ENCODE results near the gene GIPC2. TPM values are rescaled to one million over a fixed set of nuclear protein-coding genes. Genes with fewer than 3 reads are reported as not detected.
"Not testable (repeated sequence)": the region's sequence is repeated elsewhere in the genome, so short reads cannot be mapped to it uniquely, and the experiment has no call there.

Gene GIPC2
- total RNA-seq, 2 donors from 2014 or later: not detected

DNA sequence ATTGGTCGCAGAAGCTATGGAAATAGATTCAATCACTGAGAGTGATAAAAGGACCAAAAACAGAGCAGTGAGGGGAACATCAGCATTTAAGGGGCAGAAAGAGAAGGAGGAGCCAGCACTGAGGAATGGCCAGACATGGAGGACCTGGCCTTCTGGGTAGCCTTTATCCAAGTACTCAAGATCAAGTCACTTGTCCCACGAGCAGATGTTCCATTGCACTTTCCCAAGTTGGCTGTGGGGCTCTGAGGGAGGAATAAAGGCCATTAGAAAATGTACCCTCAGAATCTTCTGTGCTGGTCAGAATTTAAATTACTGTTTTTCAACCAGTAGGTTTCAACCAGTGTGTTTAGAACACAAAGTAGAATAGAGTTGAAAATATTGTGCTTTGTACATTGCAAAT lies 55.3 kb downstream of the GIPC2 start:
- DNase-seq (ENCODE audit: low spot score): no peak
- Mint-ChIP-seq H3K27me3 (peaks cover 12 to 26% of the 10 kb centered on the region in 2 donors), H3K9me3 (no peaks in the 10 kb centered on the region), H3K27ac (no peak overlapping the region), H3K36me3 (no peaks in the 10 kb centered on the region), H3K4me1 (ENCODE audit: low read depth in 2 of 2) (no peaks in the 10 kb centered on the region), H3K4me3 (no peak overlapping the region)
- ATAC-seq: no peak

DNA sequence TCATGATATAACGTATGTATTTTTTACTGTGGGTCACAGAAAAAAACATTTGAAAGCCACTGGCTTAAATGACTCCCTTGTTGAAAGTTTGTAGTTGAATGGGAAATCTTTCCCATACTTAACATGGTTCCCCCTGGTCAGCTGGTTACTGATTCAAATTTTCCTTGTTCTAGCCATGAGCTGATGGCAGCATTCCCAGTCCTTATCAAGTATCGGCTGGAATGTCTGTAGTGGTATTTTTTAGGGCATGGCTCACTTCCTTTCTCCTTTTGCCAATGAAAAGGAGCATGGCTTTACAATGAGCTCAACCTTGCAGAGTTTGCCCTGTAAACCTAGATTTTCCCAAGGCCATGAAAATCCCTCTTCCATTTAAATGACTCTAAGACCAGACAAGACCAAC lies 55.7 kb downstream of the GIPC2 start:
- H3K4me1 Mint-ChIP-seq (ENCODE audit: low read depth in 2 of 2): no peaks in the 10 kb centered on the region
- DNase-seq (ENCODE audit: low spot score) (no peak), ATAC-seq (no peak)
- no peaks in the 10 kb centered on the region for H3K36me3 Mint-ChIP-seq
- no peak overlapping the region for H3K4me3 Mint-ChIP-seq
- peaks cover 12 to 26% of the 10 kb centered on the region in 2 donors for H3K27me3 Mint-ChIP-seq
- no peak overlapping the region for H3K27ac Mint-ChIP-seq
- no peaks in the 10 kb centered on the region for H3K9me3 Mint-ChIP-seq

DNA sequence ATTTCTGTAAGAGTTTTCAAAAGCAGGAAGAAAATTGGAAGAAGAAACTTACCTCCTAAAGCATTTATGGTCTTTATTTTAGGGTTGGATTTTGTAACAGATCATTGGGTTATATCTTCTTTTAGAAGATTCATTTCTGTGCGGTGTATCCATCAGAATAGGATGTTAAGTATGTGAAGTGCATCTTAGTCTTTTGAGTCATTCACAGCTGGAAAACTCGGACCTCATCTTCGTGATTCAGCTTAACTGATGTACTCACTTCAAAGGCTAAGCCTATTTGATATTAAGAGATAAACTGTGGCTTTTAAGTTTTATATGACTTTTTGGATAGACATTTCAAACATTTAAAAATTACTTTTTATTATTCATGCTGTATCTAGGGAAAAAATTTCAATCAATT lies 56.3 kb downstream of the GIPC2 start:
- no peak for DNase-seq (ENCODE audit: low spot score)
- ATAC-seq: no peak
- no peaks in the 10 kb centered on the region for H3K4me1 Mint-ChIP-seq (ENCODE audit: low read depth in 2 of 2)
- no peaks in the 10 kb centered on the region for H3K9me3 Mint-ChIP-seq
- H3K36me3 Mint-ChIP-seq: no peaks in the 10 kb centered on the region
- H3K27me3 Mint-ChIP-seq: peaks cover 11 to 23% of the 10 kb centered on the region in 2 donors
- no peak overlapping the region for H3K27ac Mint-ChIP-seq
- no peak overlapping the region for H3K4me3 Mint-ChIP-seq

DNA sequence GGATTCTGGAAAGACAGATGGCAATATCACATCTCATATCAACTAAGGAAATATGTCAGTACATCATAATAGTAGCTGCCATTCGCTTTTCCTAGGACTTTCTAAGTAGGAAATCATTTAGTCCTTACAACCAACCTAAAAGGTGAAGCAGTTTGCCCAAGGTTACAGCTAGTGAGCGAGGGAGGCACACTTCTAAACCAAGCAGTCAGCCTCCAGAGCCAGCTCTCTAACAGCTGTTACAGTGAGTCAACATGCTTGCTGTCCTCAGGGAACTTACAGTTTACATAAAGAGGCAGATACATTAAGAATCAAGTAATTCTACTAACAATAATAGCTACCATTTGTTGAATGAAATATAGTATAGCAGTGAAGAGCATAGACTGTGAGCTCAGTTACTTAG lies 57.1 kb downstream of the GIPC2 start:
- H3K27me3 Mint-ChIP-seq: peaks cover 9 to 20% of the 10 kb centered on the region in 2 donors
- no peak overlapping the region for H3K27ac Mint-ChIP-seq
- no peaks in the 10 kb centered on the region for H3K4me1 Mint-ChIP-seq (ENCODE audit: low read depth in 2 of 2)
- ATAC-seq: no peak
- DNase-seq (ENCODE audit: low spot score): no peak
- no peak overlapping the region for H3K4me3 Mint-ChIP-seq
- H3K9me3 Mint-ChIP-seq: no peaks in the 10 kb centered on the region
- H3K36me3 Mint-ChIP-seq: no peaks in the 10 kb centered on the region

DNA sequence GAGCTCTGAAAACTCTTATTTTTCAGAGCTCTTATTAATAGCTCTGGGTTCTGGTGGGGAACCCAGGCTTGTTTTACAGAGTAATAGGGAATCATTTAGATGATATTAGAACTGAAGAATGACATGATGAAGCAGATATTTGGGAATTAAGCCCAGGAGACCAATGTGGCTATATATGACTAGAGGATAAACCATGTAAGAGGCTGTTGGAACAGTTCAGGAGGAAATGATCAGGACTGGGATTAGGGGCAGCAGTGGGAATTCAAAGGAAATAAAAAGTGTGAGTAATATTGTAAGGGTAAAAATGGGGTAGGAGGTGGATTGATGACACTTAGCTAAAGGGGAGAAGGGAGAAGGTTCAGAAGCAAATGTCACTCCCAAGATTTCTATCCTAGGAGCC lies 58.6 kb downstream of the GIPC2 start:
- Mint-ChIP-seq H3K36me3 (no peaks in the 10 kb centered on the region), H3K9me3 (no peaks in the 10 kb centered on the region), H3K27me3 (peaks cover 7 to 20% of the 10 kb centered on the region in 2 donors), H3K27ac (no peak overlapping the region), H3K4me3 (no peak overlapping the region), H3K4me1 (ENCODE audit: low read depth in 2 of 2) (no peaks in the 10 kb centered on the region)
- ATAC-seq (no peak), DNase-seq (ENCODE audit: low spot score) (no peak)

DNA sequence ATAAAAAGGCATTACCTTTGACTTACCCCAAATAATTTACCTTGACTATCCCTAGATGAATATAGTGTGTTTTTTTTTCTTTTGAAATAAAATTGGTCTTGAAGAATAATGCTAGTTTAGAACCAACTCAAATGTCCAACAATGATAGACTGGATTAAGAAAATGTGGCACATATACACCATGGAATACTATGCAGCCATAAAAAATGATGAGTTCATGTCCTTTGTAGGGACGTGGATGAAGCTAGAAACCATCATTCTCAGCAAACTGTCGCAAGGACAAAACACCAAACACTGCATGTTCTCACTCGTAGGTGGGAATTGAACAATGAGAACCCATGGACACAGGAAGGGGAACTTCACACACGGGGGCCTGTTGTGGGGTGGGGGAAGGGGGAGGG lies 63.9 kb downstream of the GIPC2 start:
- H3K4me3 Mint-ChIP-seq; H3K27ac Mint-ChIP-seq; H3K4me1 Mint-ChIP-seq (ENCODE audit: low read depth in 2 of 2); H3K27me3 Mint-ChIP-seq; H3K36me3 Mint-ChIP-seq; DNase-seq (ENCODE audit: low spot score); H3K9me3 Mint-ChIP-seq; ATAC-seq: not testable (repeated sequence)

DNA sequence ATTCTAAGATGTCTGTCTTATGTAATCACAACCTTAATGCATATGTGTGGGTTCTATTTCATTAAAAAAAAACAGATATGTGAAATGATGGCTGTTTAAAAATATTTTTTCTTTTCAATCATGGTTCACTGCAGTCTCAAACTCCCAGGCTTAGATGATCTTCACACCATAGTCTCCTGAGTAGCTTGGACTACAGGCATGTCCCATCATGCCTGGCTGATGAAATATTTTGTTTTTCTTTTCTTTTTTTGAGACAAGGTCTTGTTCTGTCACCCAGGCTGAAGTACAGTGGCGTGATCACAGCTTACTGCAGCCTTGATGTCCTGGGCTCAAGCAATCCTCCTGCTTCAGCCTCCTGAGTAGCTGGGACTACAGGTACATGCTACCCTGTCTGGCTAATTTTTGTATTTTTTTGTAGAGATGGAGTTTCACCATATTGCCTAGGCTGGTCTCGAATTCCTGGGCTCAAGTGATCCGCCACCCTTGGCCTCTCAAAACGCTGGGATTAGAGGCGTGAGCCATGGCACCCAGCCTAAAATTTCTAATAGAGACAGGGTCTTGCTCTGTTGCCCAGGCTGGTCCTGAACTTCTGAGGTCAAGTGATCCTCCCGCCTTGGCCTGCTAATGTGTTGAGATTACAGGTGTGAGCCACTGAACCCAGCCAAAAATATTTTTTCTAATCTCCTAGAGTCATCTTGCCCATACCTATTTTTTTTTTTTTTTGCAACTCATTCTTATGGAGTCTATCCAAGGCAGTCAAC lies 67.6 kb downstream of the GIPC2 start:
- no peaks in the 10 kb centered on the region for H3K4me1 Mint-ChIP-seq (ENCODE audit: low read depth in 2 of 2)
- no peaks in the 10 kb centered on the region for H3K9me3 Mint-ChIP-seq
- peaks cover 0 to 2% of the 10 kb centered on the region in 2 donors for H3K27me3 Mint-ChIP-seq
- no peak overlapping the region for H3K27ac Mint-ChIP-seq
- H3K36me3 Mint-ChIP-seq: no peaks in the 10 kb centered on the region
- H3K4me3 Mint-ChIP-seq: no peak overlapping the region
- ATAC-seq (no peak), DNase-seq (ENCODE audit: low spot score) (no peak)

DNA sequence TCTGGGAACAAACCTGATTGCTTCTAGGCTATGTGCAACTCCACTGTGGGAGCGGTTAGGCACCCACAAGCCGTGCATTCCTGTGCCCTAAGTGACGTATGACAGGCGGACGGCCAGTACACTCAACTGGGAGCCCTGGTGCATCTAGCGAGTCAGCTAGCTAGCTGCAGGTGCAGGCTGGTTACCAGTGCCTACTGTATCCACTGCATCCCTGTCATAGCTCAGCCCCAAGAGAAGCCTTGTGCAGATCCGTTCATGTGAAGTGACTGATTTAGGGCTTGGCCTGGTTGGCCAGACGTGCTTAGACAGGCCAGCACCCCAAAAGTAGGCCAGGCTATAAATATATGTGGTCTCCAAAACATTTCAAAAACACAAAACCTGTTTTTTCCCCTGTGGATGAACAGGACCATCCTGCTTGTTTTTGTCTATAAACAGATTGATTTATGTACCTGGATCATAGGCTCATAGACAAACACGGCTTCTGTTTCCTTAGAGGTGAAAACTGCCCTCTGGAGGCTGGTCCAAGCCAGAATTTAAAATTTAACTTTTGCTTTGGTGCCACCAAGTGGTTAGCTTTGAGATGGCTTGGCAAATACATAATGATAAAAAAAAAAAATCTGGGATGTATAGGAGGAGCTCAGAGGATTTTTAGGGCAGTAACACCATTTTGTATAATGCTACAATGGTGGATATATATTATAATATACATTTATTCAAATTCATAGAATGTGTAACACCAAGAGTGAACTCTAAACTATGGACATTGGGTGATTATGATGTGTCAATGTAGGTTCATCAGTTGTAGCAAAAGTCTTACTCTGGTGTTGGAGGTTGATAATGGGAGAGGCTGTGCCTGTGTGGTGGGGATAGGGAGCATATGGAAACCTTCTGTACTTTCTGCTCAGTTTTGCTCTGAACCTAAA lies 68.5 kb downstream of the GIPC2 start:
- Mint-ChIP-seq H3K27me3 (peaks cover 0 to 2% of the 10 kb centered on the region in 2 donors), H3K4me1 (ENCODE audit: low read depth in 2 of 2) (no peaks in the 10 kb centered on the region), H3K36me3 (no peaks in the 10 kb centered on the region), H3K9me3 (no peaks in the 10 kb centered on the region), H3K27ac (no peak overlapping the region), H3K4me3 (no peak overlapping the region)
- peak; percentile 67 to 70 for ATAC-seq
- DNase-seq (ENCODE audit: low spot score): no peak

DNA sequence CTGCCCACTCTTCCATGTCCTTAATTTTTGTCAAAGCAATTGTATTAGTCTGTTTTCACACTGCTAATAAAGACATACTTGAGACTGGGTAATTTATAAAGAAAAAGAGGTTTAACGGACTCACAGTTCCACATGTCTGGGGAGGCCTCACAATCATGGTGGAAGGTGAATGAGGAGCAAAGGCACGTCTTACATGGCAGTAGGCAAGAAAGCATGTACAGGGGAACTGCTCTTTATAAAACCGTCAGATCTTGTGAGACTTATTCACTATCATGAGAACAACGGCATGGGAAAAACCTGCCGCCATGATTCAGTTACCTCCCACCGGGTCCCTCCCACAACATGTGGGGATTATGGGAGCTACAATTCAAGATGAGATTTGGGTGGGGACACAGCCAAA lies 74.7 kb downstream of the GIPC2 start:
- not testable (repeated sequence) for H3K4me3 Mint-ChIP-seq; ATAC-seq; H3K36me3 Mint-ChIP-seq; DNase-seq (ENCODE audit: low spot score); H3K4me1 Mint-ChIP-seq (ENCODE audit: low read depth in 2 of 2); H3K27ac Mint-ChIP-seq; H3K27me3 Mint-ChIP-seq; H3K9me3 Mint-ChIP-seq

DNA sequence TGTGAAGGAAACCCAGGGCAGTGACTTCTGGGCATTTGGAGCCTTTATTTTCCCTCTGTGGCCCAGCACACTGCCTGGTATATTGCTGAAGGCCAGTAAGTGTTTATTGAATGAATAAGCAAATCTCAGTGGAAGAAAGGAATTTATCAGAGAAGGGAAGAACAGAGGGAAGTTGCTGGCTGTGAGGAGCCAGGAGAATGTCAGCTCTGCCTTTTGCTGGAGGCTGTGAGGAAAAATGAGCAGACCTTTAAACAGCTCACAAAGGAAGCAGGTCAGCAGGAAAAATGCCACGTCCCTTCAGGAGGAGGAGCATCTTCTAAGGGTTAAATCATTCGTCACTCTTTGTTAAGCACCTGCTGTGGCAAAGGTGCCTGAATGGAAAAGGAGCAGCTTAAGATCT lies 75.9 kb downstream of the GIPC2 start:
- no peak overlapping the region for H3K27ac Mint-ChIP-seq
- no peaks in the 10 kb centered on the region for H3K4me1 Mint-ChIP-seq (ENCODE audit: low read depth in 2 of 2)
- ATAC-seq (no peak), DNase-seq (ENCODE audit: low spot score) (no peak)
- no peaks in the 10 kb centered on the region for H3K36me3 Mint-ChIP-seq
- no peaks in the 10 kb centered on the region for H3K9me3 Mint-ChIP-seq
- peaks cover 0 to 4% of the 10 kb centered on the region in 2 donors for H3K27me3 Mint-ChIP-seq
- H3K4me3 Mint-ChIP-seq: no peak overlapping the region

DNA sequence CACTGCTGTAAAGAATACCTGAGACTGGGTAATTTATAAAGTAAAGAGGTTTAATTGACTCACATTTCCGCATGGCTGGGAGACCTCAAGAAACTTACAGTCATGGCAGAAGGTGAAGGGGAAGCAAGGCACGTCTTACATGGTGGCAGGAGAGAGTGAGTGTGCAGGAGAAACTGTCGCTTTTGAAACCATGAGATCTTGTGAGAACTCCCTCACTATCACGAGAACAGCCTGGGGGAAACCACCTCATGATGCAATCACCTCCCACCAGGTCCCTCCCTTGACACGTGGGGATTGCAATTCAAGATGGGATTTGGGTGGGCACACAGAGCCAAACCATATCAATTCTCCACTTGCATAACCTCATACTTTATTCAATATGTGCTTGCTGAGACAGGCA lies 76.6 kb downstream of the GIPC2 start:
- DNase-seq (ENCODE audit: low spot score) (no peak), ATAC-seq (no peak)
- H3K27ac Mint-ChIP-seq: no peak overlapping the region
- no peaks in the 10 kb centered on the region for H3K4me1 Mint-ChIP-seq (ENCODE audit: low read depth in 2 of 2)
- H3K27me3 Mint-ChIP-seq: peaks cover 0 to 4% of the 10 kb centered on the region in 2 donors
- H3K4me3 Mint-ChIP-seq: no peak overlapping the region
- H3K36me3 Mint-ChIP-seq: no peaks in the 10 kb centered on the region
- H3K9me3 Mint-ChIP-seq: no peaks in the 10 kb centered on the region

DNA sequence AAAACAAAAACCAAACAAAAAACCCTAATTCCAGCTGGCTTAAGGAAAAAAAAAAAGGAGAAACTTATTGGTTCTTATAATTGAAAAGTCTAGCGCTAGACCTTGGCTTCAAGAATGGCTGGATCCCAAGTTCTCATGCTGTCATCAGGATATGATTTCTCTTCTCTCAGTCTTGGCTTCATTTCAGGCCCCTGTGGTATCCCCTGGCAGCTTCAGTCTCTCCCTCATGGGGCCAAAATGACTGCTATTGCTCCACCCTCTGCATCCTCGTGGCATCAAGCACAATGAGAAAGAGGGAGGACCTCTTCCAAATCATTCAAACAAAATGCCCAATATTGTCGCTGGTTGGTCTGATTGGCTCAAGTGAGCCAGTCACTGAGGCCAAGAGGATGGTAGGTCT lies 80.7 kb downstream of the GIPC2 start:
- H3K4me1 Mint-ChIP-seq (ENCODE audit: low read depth in 2 of 2): no peaks in the 10 kb centered on the region
- H3K9me3 Mint-ChIP-seq: no peaks in the 10 kb centered on the region
- H3K36me3 Mint-ChIP-seq: no peaks in the 10 kb centered on the region
- H3K27ac Mint-ChIP-seq: no peak overlapping the region
- DNase-seq (ENCODE audit: low spot score) (no peak), ATAC-seq (no peak)
- peaks cover 0 to 2% of the 10 kb centered on the region in 2 donors for H3K27me3 Mint-ChIP-seq
- H3K4me3 Mint-ChIP-seq: no peak overlapping the region

DNA sequence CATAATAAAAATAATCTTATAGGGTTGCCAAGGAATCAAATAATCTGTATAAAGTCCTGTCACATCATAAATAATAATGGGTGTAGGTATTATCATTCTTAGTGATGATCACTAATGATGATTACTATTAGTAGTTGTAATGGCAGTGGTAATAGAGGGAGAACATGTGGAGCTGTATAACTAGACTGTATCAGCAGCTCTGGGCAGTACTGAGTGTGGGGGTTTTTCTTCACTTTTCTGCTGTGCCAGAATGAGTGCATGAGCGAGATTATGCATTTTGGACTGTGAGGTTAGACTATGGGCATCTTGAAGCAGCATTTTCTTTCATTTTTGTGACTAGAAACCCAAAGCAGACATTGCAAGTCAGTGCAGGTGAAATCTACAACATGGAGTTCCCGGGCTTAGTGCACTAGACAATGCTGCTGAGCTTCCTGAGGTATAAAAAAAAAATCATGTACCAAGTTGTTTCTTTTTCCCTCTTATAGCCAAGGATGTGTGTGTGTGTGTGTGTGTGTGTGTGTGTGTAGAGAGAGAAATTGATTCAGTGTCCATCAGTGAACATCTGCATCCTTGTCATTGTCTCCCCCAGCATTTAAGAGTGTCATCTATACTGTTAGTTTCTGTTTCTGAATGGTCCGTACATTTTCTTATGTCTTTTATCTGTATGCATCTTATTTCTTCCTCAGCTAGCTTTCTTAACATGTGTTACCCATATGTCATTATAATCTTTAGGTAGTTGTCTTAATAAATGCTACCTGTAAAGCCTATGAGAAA lies 86.6 kb downstream of the GIPC2 start:
- DNase-seq (ENCODE audit: low spot score) (no peak), ATAC-seq (no peak)
- H3K4me3 Mint-ChIP-seq: no peak overlapping the region
- no peaks in the 10 kb centered on the region for H3K4me1 Mint-ChIP-seq (ENCODE audit: low read depth in 2 of 2)
- no peak overlapping the region for H3K27ac Mint-ChIP-seq
- no peaks in the 10 kb centered on the region for H3K36me3 Mint-ChIP-seq
- no peaks in the 10 kb centered on the region for H3K9me3 Mint-ChIP-seq
- H3K27me3 Mint-ChIP-seq: peaks cover 0 to 3% of the 10 kb centered on the region in 2 donors

DNA sequence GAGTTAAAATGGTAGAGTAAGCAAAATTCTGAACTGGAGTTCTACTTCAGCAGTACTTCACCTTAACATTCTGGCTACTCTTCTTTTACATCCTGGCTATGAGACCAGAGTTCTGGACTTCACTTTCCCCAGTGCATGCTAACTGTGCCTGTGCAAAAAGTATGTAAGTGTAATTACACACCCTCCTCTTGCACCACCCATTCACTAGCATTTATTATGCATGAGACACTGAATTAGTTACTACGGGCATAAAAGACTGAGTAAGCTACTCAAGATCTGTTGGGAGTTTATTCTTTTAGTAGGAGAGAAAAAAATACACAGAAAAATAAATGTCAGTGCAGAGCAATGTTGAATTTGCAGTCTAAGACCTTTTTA lies 87.2 kb downstream of the GIPC2 start:
- H3K4me1 Mint-ChIP-seq (ENCODE audit: low read depth in 2 of 2): no peaks in the 10 kb centered on the region
- H3K9me3 Mint-ChIP-seq: no peaks in the 10 kb centered on the region
- H3K4me3 Mint-ChIP-seq: no peak overlapping the region
- H3K36me3 Mint-ChIP-seq: no peaks in the 10 kb centered on the region
- ATAC-seq (no peak), DNase-seq (ENCODE audit: low spot score) (no peak)
- H3K27ac Mint-ChIP-seq: no peak overlapping the region
- H3K27me3 Mint-ChIP-seq: peaks cover 0 to 3% of the 10 kb centered on the region in 2 donors
